Measurements from ENCODE around the gene CHCHD6.

GRCh38 chr3:127000761-127001160, 296.7 kb downstream of the CHCHD6 start:
- TF ChIP-seq CTCF (conservative IDR thresholded peaks at IDR 0.05) (no peak), EZH2 (IDR thresholded peaks at IDR 0.05; ENCODE audit: low read depth) (no peak)

Data from PC-9 (cell line).